K562 (cell line): ENCODE measurements around the gene FOXO3. TPM values are rescaled to one million over a fixed set of nuclear protein-coding genes. Genes with fewer than 3 reads are reported as not detected.
A peak's percentile ranks its signal among the peaks of the same experiment; 100 is the strongest.

ENCODE experiments used
- ATAC-seq: fragments of 200-7000 bp; cut with Tn5 transposase; 3 replicates; pipeline ENCODE4 v1.9.1; 2020; ENCODE audit warnings: moderate library complexity
- BruUV-seq: library from RNA; stranded (reverse); fragments of 400-500 nt; replicated peaks from 2 replicates; lab custom pipeline; 2021; lab: Mats Ljungman, UMichigan
- CTCF ChIA-PET: fragments of 300-600 bp; formaldehyde crosslinking; extraction: SDS; loops from one replicate; lab custom pipeline; 2021; ENCODE audit warnings: low intra/inter-chr PET ratio; lab: Yijun Ruan, JAX
- POLR2A ChIA-PET: fragments of 300-600, 350-650 bp; sonication (Branson Sonifier 250); formaldehyde crosslinking; extraction: SDS; loops from one replicate; lab custom pipeline; 2021; ENCODE audit warnings: antibody characterized with exemption, inconsistent platforms; lab: Yijun Ruan, JAX
- DNase-seq, 4 experiments: peaks; one replicate each; pipeline versions ENCODE4 v3.0.0 to v3.0.0-alpha.2; 2011 to 2018; ENCODE audit warnings: low spot score in 3 of 4, mixed read lengths in 3 of 4; ENCODE audit errors: extremely low read depth in 1 of 4
- FAIRE-seq: peaks from 2 replicates; lab custom pipeline; 2011; peaks lifted over from hg19 to GRCh38; lab: Jason Lieb, UNC
- H2AFZ ChIP-seq: 2 replicates; pipeline ENCODE4 v1.6.0; 2011; ENCODE audit warnings: low read depth, low read length, control low read depth, inconsistent platforms
- H3K27ac ChIP-seq: fragments of 200-600 bp; 3 replicates; pipeline ENCODE4 v1.8.0; 2011; ENCODE audit warnings: low read depth, mild to moderate bottlenecking, control low read depth, inconsistent platforms, low read length, moderate library complexity, mixed read lengths; ENCODE audit errors: extremely low read depth
- H3K27me3 ChIP-seq, 2 experiments: fragments of 300-600 bp in 1 of 2; 2 replicates in 1 of 2; 3 replicates in 1 of 2; pipeline versions ENCODE4 v1.6.0 to v1.8.0; 2011; ENCODE audit warnings: inconsistent platforms in 2 of 2, low read length in 2 of 2, mild to moderate bottlenecking in 1 of 2, mixed read lengths in 1 of 2, moderate library complexity in 1 of 2; ENCODE audit not compliant: control insufficient read depth in 2 of 2, insufficient read depth in 2 of 2
- H3K36me3 ChIP-seq: fragments of 300-600 bp; 3 replicates; pipeline ENCODE4 v1.8.0; 2011; ENCODE audit warnings: mild to moderate bottlenecking, low read length, inconsistent platforms; ENCODE audit not compliant: control insufficient read depth, insufficient read depth
- H3K4me1 ChIP-seq, 2 experiments: fragments of 200-600 bp in 1 of 2; replicated peaks in 1 of 2; 2 replicates in 1 of 2; 3 replicates in 1 of 2; pipeline versions ENCODE4 v1.5.1 to v1.8.0; 2011; ENCODE audit warnings: inconsistent platforms in 2 of 2, low read length in 2 of 2, mild to moderate bottlenecking in 1 of 2, mixed read lengths in 1 of 2, moderate library complexity in 1 of 2; ENCODE audit not compliant: control insufficient read depth in 2 of 2, insufficient read depth in 2 of 2
- H3K4me2 ChIP-seq: 2 replicates; pipeline ENCODE4 v1.6.1; 2011; ENCODE audit warnings: low read length, control low read depth, inconsistent platforms, mixed read lengths; ENCODE audit not compliant: insufficient read depth
- H3K4me3 ChIP-seq: fragments of 200-600 bp; sonication (generic), shearing (Covaris generic); 2 replicates; pipeline ENCODE4 v1.5.1; 2016; ENCODE audit warnings: control low read depth, inconsistent platforms
- H3K79me2 ChIP-seq: fragments of 200-600 bp; 3 replicates; pipeline ENCODE4 v1.8.0; 2011; ENCODE audit warnings: low read length, inconsistent platforms; ENCODE audit not compliant: control insufficient read depth, insufficient read depth
- H3K9ac ChIP-seq, 2 experiments: 2 replicates each; pipeline versions ENCODE4 v1.6.0 to v1.6.1; 2011; ENCODE audit warnings: low read depth in 2 of 2, low read length in 2 of 2, control low read depth in 1 of 2, inconsistent platforms in 1 of 2, mild to moderate bottlenecking in 1 of 2, mixed read lengths in 1 of 2; ENCODE audit not compliant: insufficient read depth in 1 of 2
- H3K9me1 ChIP-seq: one replicate; pipeline ENCODE4 v1.6.0; 2011; ENCODE audit warnings: inconsistent platforms, mild to moderate bottlenecking, low read length, moderate library complexity; ENCODE audit not compliant: control insufficient read depth, insufficient read depth
- H3K9me3 ChIP-seq: replicated peaks from 2 replicates; pipeline ENCODE4 v1.5.1; 2011; ENCODE audit warnings: low read depth, low read length, inconsistent platforms; ENCODE audit not compliant: control insufficient read depth, insufficient read depth
- H4K20me1 ChIP-seq: replicated peaks from 2 replicates; pipeline ENCODE4 v1.6.1; 2011; ENCODE audit warnings: low read length, inconsistent platforms, mixed read lengths; ENCODE audit not compliant: control insufficient read depth, insufficient read depth
- ATF7 ChIP-seq: fragments of 450-650 bp; IDR thresholded peaks from 2 replicates; pipeline ENCODE4 v1.7.1; 2014; ENCODE audit warnings: mild to moderate bottlenecking, moderate library complexity
- CTBP1 ChIP-seq: fragments of 450-650 bp; IDR thresholded peaks from 2 replicates; pipeline ENCODE4 v1.6.1; 2016; ENCODE audit warnings: borderline replicate concordance
- FOXM1 ChIP-seq, 2 experiments: fragments of 450-650 bp in 1 of 2; sonication (generic) in 1 of 2; formaldehyde crosslinking in 1 of 2; IDR thresholded peaks; 2 replicates each; pipeline versions ENCODE4 v1.6.1 to v1.9.0; 2017 to 2022; ENCODE audit warnings: low read depth in 2 of 2, mild to moderate bottlenecking in 2 of 2, missing genetic modification reagents in 1 of 2, moderate library complexity in 1 of 2
- HNRNPUL1 ChIP-seq: fragments of 200-400 bp; formaldehyde crosslinking; IDR thresholded peaks from 2 replicates; pipeline ENCODE4 v1.6.1; 2017; ENCODE audit warnings: low read length
- MITF ChIP-seq: IDR thresholded peaks from 2 replicates; pipeline ENCODE4 v1.6.1; 2014; ENCODE audit warnings: antibody characterized with exemption
- MXI1 ChIP-seq: IDR thresholded peaks from 2 replicates; pipeline ENCODE4 v1.6.1; 2011; ENCODE audit warnings: low read depth, mild to moderate bottlenecking, improper control_type of control experiment, low read length
- NFIC ChIP-seq: fragments of 450-650 bp; IDR thresholded peaks from 2 replicates; pipeline ENCODE4 v1.6.1; 2017; ENCODE audit warnings: mild to moderate bottlenecking, inconsistent platforms
- NFIX ChIP-seq: fragments of 250-450 bp; sonication (Bioruptor Pico); IDR thresholded peaks from 2 replicates; pipeline ENCODE4 v1.4.0; 2020; ENCODE audit warnings: low read depth, mild to moderate bottlenecking, moderate library complexity
- NR2C2 ChIP-seq, 2 experiments: fragments of 200-800 bp in 1 of 2; sonication (Bioruptor generic) in 1 of 2; sonication (generic) in 1 of 2; formaldehyde crosslinking in 1 of 2; IDR thresholded peaks; 2 replicates each; pipeline versions ENCODE4 v1.6.1 to v1.8.0; 2016 to 2022; ENCODE audit warnings: mild to moderate bottlenecking in 1 of 2, missing compliant biosample characterization in 1 of 2, missing genetic modification characterization in 1 of 2, missing genetic modification reagents in 1 of 2
- SOX6 ChIP-seq: fragments of 450-650 bp; IDR thresholded peaks from 2 replicates; pipeline ENCODE4 v1.6.1; 2014; ENCODE audit warnings: mild to moderate bottlenecking
- YY1 ChIP-seq, 3 experiments: IDR thresholded peaks; 2 replicates each; pipeline ENCODE4 v1.6.1; 2011; ENCODE audit warnings: low read length in 2 of 3, mild to moderate bottlenecking in 2 of 3, moderate library complexity in 2 of 3, borderline replicate concordance in 1 of 3, control low read depth in 1 of 3, low read depth in 1 of 3; ENCODE audit not compliant: insufficient read depth in 3 of 3, insufficient replicate concordance in 2 of 3, control insufficient read depth in 1 of 3, insufficient read length in 1 of 3; ENCODE audit errors: extremely low read depth in 1 of 3
- ZNF146 ChIP-seq: IDR thresholded peaks from one replicate; pipeline ENCODE4 v1.6.1; 2018; ENCODE audit warnings: missing compliant biosample characterization; ENCODE audit not compliant: unreplicated experiment
- WGBS: fragments of 100-300 bp; shearing (Covaris generic); methylation state at CpG from one replicate; pipeline ENCODE4 v1.1.6; 2016; ENCODE audit warnings: low coverage, mixed read lengths; ENCODE audit not compliant: insufficient coverage; ENCODE audit errors: missing lambda C conversion rate; 5-methylcytosine and 5-hydroxymethylcytosine counted together
- in situ Hi-C: fragments of 300-500 bp; cut with MboI; formaldehyde crosslinking; loops from 4 replicates; pipeline ENCODE4 v1.15.0; 2018; ENCODE audit warnings: inconsistent platforms, mixed read lengths
- intact Hi-C: fragments of 100-400 bp; cut with micrococcal nuclease; formaldehyde crosslinking; loops from 2 replicates; pipeline ENCODE4 v1.14.2; 2022
- polyA plus RNA-seq, 8 experiments: library from polyadenylated mRNA; depleted of rRNA in 4 of 8; stranded (reverse) in 5 of 8; unstranded in 3 of 8; fragments of >200 nt; fragmentation: Nextera tagmentation in 2 of 8; fragmentation: Illumina TruSeq in 1 of 8; extraction: Ambion mirVana in 2 of 8; extraction: Trizol in 1 of 8; gene quantifications; 2 replicates each; pipeline versions ENCODE4 v1.2.1 to v1.2.3, GENCODE V29; 2011 to 2014; ENCODE audit warnings: inconsistent platforms in 1 of 8, missing spikeins in 1 of 8
- total RNA-seq, 7 experiments: library from RNA; depleted of rRNA in 6 of 7; stranded (reverse); fragments of >200 nt in 6 of 7; fragmentation: Illumina TruSeq in 2 of 7; extraction: Trizol in 2 of 7; gene quantifications; 2 replicates each; pipeline versions ENCODE4 v1.2.1 to v1.2.3, GENCODE V29; 2011 to 2021; ENCODE audit warnings: low replicate concordance in 1 of 7
- TF ChIP-seq, protein P1 (sequence below), 2 experiments: IDR thresholded peaks in 1 of 2; conservative IDR thresholded peaks in 1 of 2; 2 replicates each; pipeline ENCODE4 v1.6.1; 2016; ENCODE audit warnings: low read depth in 2 of 2, mild to moderate bottlenecking in 1 of 2, missing compliant biosample characterization in 1 of 2, missing genetic modification characterization in 1 of 2, moderate library complexity in 1 of 2

Gene FOXO3
- total and polyA plus RNA-seq, 9 of the 15 experiments (the other 6 are each of a cell fraction or from before 2014, with no cell fraction given): 3.0 to 14.6 (median 6.0) TPM

- no peak for TF ChIP-seq YY1 (IDR thresholded peaks at IDR 0.05; ENCODE audit: borderline replicate concordance in 1 of 3, control insufficient read depth in 1 of 3, extremely low read depth in 1 of 3, insufficient read depth in 3 of 3, insufficient read length in 1 of 3, insufficient replicate concordance in 2 of 3, low read depth in 1 of 3, low read length in 2 of 3)
Observed at GRCh38 chr6:108564178-108564577, 3.5 kb downstream of the FOXO3 start (continued).

- CTCF ChIA-PET: no interaction called here
- TF ChIP-seq SOX6 (peak; percentile 85), FOXM1 (IDR thresholded peaks at IDR 0.05; ENCODE audit: low read depth) (no peak; the same call in none of the 2 replicates), FOXM1 (CRISPR knock-in tag; IDR thresholded peaks at IDR 0.05; ENCODE audit: low read depth) (no peak), HNRNPUL1 (no peak), ZNF146 (no peak), MXI1 (no peak), NR2C2 (CRISPR knock-in tag; IDR thresholded peaks at IDR 0.05) (no peak), NR2C2 (tag; IDR thresholded peaks at IDR 0.05) (no peak; the same call in 1 of the 2 replicates), MITF (0 out of 2 replicates have a peak, but pooled peaks have one; percentile 9), NFIX (CRISPR knock-in tag) (no peak), NFIC (peak; percentile 94), YY1 (IDR thresholded peaks at IDR 0.05; ENCODE audit: borderline replicate concordance in 1 of 3, control insufficient read depth in 1 of 3, extremely low read depth in 1 of 3, insufficient read depth in 3 of 3, insufficient read length in 1 of 3, insufficient replicate concordance in 2 of 3, low read depth in 1 of 3, low read length in 2 of 3) (no peak), ATF7 (peak; percentile 15), CTBP1 (peak; percentile 95)
- TF ChIP-seq, protein P1, sequence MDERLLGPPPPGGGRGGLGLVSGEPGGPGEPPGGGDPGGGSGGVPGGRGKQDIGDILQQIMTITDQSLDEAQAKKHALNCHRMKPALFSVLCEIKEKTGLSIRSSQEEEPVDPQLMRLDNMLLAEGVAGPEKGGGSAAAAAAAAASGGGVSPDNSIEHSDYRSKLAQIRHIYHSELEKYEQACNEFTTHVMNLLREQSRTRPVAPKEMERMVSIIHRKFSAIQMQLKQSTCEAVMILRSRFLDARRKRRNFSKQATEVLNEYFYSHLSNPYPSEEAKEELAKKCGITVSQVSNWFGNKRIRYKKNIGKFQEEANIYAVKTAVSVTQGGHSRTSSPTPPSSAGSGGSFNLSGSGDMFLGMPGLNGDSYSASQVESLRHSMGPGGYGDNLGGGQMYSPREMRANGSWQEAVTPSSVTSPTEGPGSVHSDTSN (CRISPR knock-in tag; IDR thresholded peaks at IDR 0.05; ENCODE audit: low read depth): no peak
- TF ChIP-seq, protein P1 (tag; conservative IDR thresholded peaks at IDR 0.05; ENCODE audit: low read depth): peak; percentile 76
Observed at GRCh38 chr6:108565091-108565766, 4.5 kb downstream of the FOXO3 start.

More at GRCh38 chr6:108565091-108565766, 4.5 kb downstream of the FOXO3 start:
- BruUV-seq: no TSS peak
- Histone ChIP-seq H3K9ac (no peak overlapping the region), H3K27ac (peak overlapping the region; percentile 8; the same call in 1 of the 3 replicates), H3K9me3 (no peaks in the 10 kb centered on the region), H3K36me3 (peaks cover 25% of the 10 kb centered on the region; the same call in 2 of the 3 replicates), H3K9me1 (no peaks in the 10 kb centered on the region), H3K4me3 (no peak overlapping the region), H3K27me3 (no peaks in the 10 kb centered on the region), H2AFZ (no peak overlapping the region), H3K4me1 (peaks cover 24 to 35% of the 10 kb centered on the region in 2 experiments), H3K4me2 (no peak overlapping the region; the same call in 1 of the 2 replicates), H3K79me2 (peaks cover 38% of the 10 kb centered on the region), H4K20me1 (peaks cover 22% of the 10 kb centered on the region)
- in situ Hi-C loops (no loop called here), intact Hi-C loops (no loop called here)
- no peak for ATAC-seq
- 1% methylated on average over 4 of the region's 4 CpGs for WGBS
- POLR2A ChIA-PET: interaction anchor here (2.1 kb wide), 1 partner anchor 14 kb away, joined by 6 read pairs; no protein-coding TSS in a partner anchor
- peak; percentile 29 for FAIRE-seq
- peak in 2 of 4 experiments; percentile 36 to 70 for DNase-seq
